Adrenal gland (tissue), 5 donors: ENCODE results near the gene PLCE1.

Source experiments
- CTCF ChIP-seq, 6 experiments: fragments of 450-650 bp in 4 of 6; fragments of 200-600 bp in 2 of 6; sonication (generic) in 1 of 6; IDR thresholded peaks; 1 replicate in 5 of 6; 2 replicates in 1 of 6; pipeline versions ENCODE4 v1.5.1 to v1.8.0; 2016 to 2021; ENCODE audit warnings: antibody characterized with exemption in 6 of 6, mild to moderate bottlenecking in 2 of 6, moderate library complexity in 1 of 6
- POLR2A ChIP-seq, 2 donors: fragments of 450-650 bp; IDR thresholded peaks; one replicate each; pipeline ENCODE4 v1.6.1; 2017; ENCODE audit warnings: antibody characterized with exemption in 2 of 2, mild to moderate bottlenecking in 2 of 2, moderate library complexity in 1 of 2
- donor health status: DM: no; HTN: no; CAD: no.

GRCh38 chr10:93954299-93954698 is 39.4 kb upstream of the PLCE1 start:
- no peak for TF ChIP-seq CTCF (IDR thresholded peaks at IDR 0.05)
- TF ChIP-seq POLR2A (IDR thresholded peaks at IDR 0.05), result no peak
